Stimulated activated CD4-positive, alpha-beta T cell treated with anti-CD3 and anti-CD28 coated beads, TNF-alpha, amount 100 ng/mL, for 1 hour (primary cell): ENCODE measurements around the gene HOXC9.

Source experiments
- DNase-seq, 3 donors: peaks; one replicate each; pipeline ENCODE4 v3.0.0-alpha.2; 2020; ENCODE audit warnings: low read depth in 3 of 3, low spot score in 1 of 3

The HOXC9 gene

DNA sequence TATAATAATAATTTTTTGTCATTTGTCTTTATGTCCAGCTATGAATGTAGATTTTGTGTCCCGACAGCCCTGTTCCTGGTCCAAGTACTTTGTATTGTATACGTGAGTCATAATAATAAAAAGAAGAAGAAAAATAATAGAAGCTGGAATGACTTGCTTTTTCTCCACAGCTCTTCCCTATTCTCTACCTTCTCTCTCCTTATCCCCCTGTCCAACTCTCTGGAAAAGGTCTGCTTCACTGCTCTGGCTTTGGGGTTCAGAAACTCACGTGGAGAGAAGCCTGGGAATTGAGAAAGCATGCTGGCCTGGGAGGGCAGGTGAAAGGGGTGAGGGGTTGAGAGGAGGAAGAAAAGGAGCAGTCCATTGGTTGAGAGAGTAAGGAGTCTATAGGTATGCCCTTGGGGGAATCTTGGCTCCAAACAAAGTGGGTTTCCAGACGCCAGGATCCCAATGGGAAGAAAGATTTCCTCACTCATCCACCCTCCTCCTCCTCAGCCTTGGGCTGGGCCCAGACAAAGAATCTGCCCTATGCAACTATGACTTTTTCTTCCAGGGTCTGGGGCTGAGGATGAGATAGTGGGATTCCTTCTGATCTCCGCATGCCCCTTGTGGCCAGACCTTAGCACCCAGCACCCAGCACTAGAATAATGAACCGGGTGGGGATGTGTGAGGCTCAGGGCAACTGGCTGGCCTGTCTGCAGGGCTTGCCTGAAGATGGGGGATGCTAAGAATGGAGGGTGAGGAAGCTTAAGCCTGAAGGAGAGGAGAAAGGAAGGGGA lies 12.9 kb downstream of the HOXC9 start:
- no peak for DNase-seq

DNA sequence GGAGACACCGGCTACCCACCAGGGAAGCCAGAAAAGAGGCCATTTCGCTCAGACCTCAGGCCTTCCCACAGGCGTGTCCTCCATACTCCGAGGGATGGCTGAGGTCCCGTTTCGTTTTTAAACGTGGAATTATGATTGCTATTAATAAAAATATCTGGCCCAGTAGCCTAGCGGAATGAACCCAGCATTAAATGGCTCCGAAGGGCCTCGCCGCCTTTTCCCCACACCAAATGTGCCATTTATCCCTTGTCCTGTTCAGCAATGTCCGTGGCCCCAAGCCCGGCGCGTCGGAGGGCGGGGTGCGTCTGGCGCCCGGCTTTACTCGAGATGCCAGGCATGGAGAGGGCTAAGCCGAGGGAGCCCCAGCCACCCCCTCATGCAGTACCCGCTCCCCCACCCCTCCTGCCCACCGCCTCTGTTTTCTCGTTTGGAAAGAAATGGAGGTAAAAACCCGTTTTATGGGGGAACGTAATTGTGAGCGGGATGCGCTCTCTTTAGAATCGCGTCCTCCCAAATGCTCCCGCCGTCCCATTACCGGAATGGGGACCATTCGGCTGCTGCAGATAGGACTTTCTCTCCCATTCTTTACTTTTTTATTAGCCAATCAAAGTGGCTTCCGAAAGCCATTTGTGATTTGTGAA lies 14.5 kb downstream of the HOXC9 start:
- DNase-seq: no peak

DNA sequence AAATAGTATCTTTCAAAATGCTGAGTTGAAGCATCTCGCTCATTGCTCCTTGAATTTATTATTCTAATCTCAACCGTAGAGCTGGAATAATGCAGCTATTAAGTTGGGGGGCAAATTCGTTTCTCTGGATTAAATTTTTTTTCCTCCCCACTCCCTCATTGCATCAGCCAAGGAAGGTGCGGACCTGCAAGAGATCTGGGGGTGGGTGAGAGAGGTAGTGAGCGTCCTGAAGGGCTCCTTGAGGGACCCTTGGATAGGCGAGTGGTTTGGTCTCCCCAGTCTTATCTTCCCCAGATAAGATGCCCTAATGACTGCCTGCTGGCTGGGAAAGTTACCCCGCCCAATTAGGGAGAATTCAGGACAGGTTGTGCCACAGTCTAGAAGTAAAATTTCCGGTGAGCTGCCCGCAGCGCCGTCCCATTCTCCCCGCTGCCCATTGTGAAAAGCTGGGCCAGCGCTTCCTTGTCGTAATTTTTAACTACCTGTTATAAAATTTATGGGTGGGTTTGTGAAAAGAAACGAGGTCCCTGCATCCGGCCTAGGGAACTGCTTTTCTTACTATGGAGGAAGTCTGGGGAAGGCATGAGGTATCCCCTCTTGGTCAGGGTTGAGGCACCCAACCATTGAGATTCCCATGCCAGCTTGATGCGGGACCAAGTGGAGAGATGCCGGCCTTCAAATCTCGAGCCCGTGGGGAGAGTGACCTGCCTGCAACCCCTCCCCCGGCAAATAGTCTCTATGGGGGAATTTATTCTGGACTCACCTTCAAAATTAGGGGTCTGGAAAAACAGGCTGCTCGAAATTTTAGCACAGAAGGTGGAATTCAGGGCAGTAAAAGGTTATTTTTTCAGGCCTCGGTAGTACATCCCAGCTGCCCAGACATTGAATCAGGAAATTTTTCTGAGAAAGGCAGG lies 15.3 kb downstream of the HOXC9 start:
- DNase-seq: no peak

DNA sequence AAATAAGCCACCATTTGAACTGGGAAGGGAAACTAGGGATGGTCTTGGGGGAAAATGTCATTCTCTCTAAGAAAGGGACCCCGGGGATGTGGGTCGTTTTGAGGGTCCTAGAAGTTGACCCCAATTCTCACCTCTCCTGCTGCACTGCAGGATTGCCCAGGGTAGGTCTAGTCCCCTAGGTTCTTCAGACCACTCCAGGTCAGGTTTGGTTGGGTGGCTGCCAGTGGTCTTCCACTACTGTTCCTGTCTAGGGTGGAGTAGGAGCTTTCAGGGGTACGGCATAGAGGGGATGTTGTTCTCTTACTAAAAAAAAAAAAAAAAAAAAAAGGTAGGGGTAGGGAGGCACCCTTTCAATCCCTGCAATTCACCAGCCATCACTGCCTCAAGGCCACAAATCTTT lies 16.1 kb downstream of the HOXC9 start:
- DNase-seq: no peak

DNA sequence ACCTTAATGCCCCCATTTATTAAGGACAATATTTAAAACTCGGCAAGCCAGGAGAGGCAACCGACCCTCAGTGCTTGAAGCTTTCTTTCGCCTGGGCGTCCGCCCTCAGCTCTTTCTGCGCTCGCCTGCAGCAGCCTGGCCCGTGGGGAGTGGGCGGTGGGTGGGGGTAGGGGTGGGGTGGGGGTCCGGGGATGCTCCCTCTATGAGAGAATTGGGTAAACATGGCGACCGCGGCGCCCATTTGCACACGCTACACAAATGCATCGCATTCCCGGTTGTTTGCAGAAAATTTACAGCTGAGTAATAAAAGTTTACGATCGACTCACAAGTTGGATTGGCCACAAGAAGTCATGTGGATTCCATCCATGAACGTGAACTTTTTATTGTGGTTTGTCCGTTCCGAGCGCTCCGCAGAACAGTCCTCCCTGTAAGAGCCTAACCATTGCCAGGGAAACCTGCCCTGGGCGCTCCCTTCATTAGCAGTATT lies 16.6 kb downstream of the HOXC9 start:
- no peak for DNase-seq

DNA sequence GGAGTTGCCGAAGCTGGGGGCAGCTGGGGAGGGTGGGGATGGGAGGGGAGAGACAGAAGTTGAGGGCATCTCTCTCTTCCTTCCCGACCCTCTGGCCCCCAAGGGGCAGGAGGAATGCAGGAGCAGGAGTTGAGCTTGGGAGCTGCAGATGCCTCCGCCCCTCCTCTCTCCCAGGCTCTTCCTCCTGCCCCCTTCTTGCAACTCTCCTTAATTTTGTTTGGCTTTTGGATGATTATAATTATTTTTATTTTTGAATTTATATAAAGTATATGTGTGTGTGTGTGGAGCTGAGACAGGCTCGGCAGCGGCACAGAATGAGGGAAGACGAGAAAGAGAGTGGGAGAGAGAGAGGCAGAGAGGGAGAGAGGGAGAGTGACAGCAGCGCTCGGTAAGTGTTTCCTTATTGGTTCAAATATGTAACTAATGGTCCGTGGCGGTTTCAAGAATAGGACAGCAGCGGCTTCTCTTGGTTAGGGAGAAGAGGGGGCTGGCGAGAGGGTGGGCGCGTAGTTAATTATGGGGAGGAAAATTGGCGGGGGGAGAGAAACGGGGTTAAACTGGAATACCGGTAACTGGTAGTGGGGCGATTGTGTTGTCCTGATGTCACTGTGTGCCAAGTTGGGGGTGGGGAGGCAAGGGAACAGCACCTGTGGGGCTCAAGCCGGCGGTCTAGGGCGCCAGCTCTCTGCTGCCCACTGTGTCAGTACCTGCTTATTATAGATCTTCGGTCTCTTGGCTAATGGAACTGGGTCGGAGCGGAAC lies 17.2 kb downstream of the HOXC9 start:
- no peak for DNase-seq

GRCh38 chr12:54017878-54018467 lies 18.0 kb downstream of the HOXC9 start:
- peak in 2 of 3 donors; percentile 24 to 58 for DNase-seq

DNA sequence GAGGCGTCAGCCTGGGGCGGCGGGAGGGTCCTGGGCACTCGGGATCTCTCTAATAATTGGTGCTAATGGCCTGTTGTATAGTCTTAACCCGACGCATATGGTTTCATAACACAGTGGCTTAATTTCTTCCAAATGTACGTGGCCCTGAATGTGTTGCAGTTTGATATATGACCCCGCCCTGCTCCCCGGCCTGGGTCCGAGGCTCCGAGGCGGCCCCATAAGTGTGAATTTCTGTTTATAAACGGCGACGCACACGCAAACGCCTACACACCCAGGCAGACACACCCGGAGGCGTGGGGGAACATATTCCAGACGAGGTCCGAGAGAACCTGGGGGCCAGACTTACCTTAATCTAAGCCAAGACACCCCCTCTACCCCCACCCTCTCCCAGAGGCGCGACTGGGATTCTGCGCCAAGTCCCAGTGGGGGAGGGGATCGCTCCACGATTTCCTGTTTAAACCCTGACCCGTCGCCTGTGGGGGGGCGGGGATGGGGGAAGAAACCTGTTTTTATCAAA lies 18.6 kb downstream of the HOXC9 start:
- no peak for DNase-seq

DNA sequence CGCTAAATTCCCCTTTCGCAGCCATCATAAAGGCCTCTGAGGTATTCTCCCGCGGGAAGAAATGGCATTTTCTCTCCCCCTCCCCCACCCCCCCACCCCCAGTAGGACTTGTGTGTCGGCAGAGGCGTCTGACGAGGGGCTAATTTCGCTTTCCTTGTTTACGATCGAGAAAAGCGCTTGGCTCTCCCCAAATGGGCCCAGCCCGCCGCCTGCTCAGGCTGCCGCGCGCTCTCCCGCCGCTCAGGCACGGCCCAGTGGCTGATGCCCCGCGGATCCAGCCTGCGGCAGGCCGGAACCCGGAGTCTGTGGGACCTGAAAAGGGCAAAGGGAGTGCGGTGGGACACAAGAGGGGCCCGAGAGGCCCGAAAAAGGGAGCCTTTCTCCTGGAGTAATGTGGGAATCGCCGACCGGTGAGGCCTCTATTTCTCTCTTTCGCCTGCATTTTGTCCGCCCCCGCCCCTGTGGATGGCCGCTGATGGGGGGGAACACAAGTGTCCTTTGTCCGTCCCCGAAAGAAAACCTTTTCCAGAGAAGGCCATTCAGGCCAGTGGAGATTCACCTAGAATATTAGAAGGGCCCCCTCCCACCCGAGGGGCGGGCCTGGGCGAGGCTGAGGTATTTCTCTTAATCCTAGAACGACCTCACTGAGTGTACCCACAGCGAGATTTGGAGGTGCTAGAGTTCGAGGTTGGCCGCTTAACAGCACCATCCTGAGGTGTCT lies 19.3 kb downstream of the HOXC9 start:
- DNase-seq: no peak

DNA sequence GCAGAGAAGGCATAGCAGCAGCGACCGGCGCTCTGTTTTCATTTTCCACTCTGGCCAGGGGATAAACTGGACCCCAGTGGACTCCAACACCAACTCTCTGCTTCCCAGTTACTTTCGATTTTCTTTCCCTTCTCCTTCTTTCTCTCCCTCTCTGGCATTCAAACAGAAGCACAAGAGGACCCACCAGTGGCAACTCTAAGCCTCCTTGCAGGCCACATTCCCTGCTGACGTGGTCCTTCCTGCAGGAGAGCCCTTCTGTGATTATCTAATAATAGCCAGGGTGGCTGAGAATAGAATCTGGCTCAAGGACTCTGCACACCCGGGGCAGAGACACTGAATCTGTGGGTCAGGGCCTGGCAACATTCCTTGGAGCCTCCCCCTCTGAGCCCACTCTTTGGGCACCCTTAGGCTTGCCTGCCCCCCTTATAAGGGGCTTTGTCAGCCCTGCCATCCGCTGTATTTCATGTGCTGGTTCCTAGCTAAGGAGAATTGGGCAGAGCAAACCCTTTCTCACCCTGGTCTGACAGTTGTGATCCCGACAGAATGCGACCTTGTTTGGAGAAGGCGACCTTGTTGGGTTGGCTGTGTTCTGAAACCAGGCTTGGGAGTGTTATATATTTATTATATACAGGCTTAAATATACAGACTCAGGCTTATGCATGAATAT lies 20.1 kb downstream of the HOXC9 start:
- DNase-seq: no peak

DNA sequence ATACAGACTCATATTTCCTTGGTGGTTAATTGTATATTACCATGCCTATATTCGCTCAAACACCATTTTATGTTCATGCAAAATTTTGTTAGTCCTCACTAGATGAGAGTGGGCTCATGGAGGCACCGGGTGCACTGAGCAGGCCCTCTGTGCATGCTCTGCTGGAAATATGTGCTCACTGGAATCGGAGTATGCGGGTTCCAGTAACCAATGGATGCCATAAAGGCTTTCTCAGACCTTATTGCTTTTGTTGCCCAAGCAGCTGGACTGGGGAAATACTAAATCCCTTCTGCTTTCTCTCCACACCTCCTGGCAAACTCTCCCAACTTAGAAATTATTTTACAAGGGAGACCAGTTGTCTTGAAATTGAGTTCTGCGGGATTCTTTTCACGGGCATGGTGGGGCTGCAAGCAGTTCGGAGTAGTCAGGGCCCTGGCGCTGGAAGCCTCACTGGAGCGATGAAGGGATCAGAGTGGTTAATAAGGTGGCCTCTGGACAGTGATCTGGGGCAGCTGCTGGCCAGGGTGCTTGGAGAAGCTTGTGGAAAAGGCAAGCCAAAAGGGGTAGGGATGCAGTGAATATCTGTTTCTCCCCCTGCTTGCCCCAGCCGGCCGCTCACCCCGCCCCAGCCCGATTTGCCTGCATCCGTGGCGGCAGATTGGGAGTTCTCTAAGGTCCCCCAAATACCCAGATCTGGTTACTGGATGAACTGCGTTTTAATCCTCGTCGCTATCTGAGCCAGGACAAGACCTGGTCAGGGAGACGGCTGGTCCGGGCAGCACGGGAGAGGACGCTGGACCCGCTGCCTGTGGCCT lies 20.8 kb downstream of the HOXC9 start:
- no peak for DNase-seq

DNA sequence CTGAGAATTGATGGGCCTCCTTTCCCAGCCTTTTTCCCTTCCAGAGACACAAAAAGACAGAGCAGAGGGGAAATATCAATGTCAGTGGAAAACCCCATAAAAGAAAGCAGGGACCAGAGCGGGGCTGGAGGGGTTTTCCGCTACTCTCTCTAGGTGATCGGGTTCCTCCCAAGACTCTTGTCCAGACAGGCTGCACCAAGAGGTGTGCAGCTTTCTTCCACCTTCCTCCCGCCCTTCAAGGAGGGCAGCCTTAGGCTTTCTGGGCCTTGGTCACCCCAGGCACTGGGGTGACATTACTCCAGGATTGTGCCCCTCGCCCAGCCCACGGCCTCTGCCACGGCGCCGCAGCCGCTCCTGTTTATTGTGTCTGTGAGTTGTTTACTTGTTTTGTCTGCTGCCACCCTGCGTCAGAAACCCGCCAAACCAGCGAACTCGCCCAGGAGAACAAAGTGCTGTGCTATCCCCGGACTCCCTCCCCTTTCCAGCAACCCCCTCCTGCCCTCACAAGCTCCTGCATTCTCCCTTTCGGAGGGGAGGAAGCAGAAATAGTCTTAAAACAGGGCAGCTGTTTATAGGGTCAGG lies 21.6 kb downstream of the HOXC9 start:
- no peak for DNase-seq

GRCh38 chr12:54022960-54023884 lies 23.3 kb downstream of the HOXC9 start:
- DNase-seq: no peak

GRCh38 chr12:54024127-54024526 lies 24.2 kb downstream of the HOXC9 start:
- DNase-seq: no peak

- DNase-seq: no peak
These were observed 24.8 kb downstream of the HOXC9 start for GRCh38 chr12:54024581-54025305.
